Thyroid gland (tissue), 4 donors: ENCODE results near the gene GLYR1. TPM values are rescaled to one million over a fixed set of nuclear protein-coding genes. Genes with fewer than 3 reads are reported as not detected.
"Not testable (repeated sequence)": the region's sequence is repeated elsewhere in the genome, so short reads cannot be mapped to it uniquely, and the experiment has no call there.

Experiments used
- DNase-seq, 2 donors: peaks; one replicate each; pipeline ENCODE4 v3.0.0-alpha.2; 2019
- H3K27ac ChIP-seq, 3 donors: fragments of 200-600 bp; sonication (generic); 1 replicate in 2 of 3; 2 replicates in 1 of 3; pipeline ENCODE4 v1.5.1; 2016 to 2019; ENCODE audit warnings: mild to moderate bottlenecking in 1 of 3, moderate library complexity in 1 of 3
- H3K27me3 ChIP-seq: fragments of 200-600 bp; sonication (generic); one replicate; pipeline ENCODE4 v1.5.1; 2019
- H3K36me3 ChIP-seq, 2 donors: fragments of 200-600 bp; sonication (generic); one replicate each; pipeline ENCODE4 v1.5.1; 2016 to 2019
- H3K4me1 ChIP-seq, 2 donors: fragments of 200-600 bp; sonication (generic); one replicate each; pipeline ENCODE4 v1.5.1; 2017 to 2019
- H3K4me3 ChIP-seq, 3 donors: fragments of 200-600 bp; sonication (generic); replicated peaks in 1 of 3; 1 replicate in 2 of 3; 2 replicates in 1 of 3; pipeline ENCODE4 v1.5.1; 2016; ENCODE audit warnings: mild to moderate bottlenecking in 1 of 3
- H3K9me3 ChIP-seq: fragments of 200-600 bp; sonication (generic); one replicate; pipeline ENCODE4 v1.5.1; 2017
- CTCF ChIP-seq, 6 experiments: fragments of 200-600 bp in 3 of 6; fragments of 450-650 bp in 3 of 6; sonication (generic) in 3 of 6; IDR thresholded peaks; one replicate each; pipeline ENCODE4 v1.5.1; 2016 to 2019; ENCODE audit warnings: antibody characterized with exemption in 6 of 6, mild to moderate bottlenecking in 2 of 6, inconsistent platforms in 1 of 6, moderate library complexity in 1 of 6
- POLR2A ChIP-seq, 2 donors: fragments of 450-650 bp; IDR thresholded peaks; one replicate each; pipeline ENCODE4 v1.6.1; 2017; ENCODE audit warnings: antibody characterized with exemption in 2 of 2, mild to moderate bottlenecking in 2 of 2, moderate library complexity in 1 of 2
- WGBS, 2 donors: methylation state at CpG; one replicate each; pipeline ENCODE4 v1.1.5; 2017; 5-methylcytosine and 5-hydroxymethylcytosine counted together
- intact Hi-C: fragments of 100-400 bp; cut with DNase I; formaldehyde crosslinking; loops from one replicate; pipeline ENCODE4 v1.15.1; 2023
- total RNA-seq, 4 donors: library from RNA; depleted of rRNA; stranded (reverse); fragments of >200 nt; gene quantifications; one replicate each; pipeline ENCODE4 v1.2.3, GENCODE V29; 2016

The GLYR1 gene
- 10 to 100 TPM; 43.1 to 89.2 (median 75.5) TPM for total RNA-seq

- H3K4me3 ChIP-seq = peak within 1 kb of the TSS; percentile 79 to 96 (median 94)
- no peaks in the 10 kb centered on the region for H3K9me3 ChIP-seq
- TF ChIP-seq POLR2A (IDR thresholded peaks at IDR 0.05) = peak; percentile 81 to 92
- TF ChIP-seq CTCF (IDR thresholded peaks at IDR 0.05) = peak in 1 of 6 experiments; percentile 10
- intact Hi-C loops = loop anchor here (2.0 kb wide), 1 partner anchor 108 kb away; no protein-coding TSS in a partner anchor
- peaks cover 41% of the 10 kb centered on the region in 2 donors for H3K4me1 ChIP-seq
- peaks cover 24 to 25% of the 10 kb centered on the region in 2 donors for H3K36me3 ChIP-seq
- peak within 1 kb of the TSS; percentile 87 to 98 (median 95) for H3K27ac ChIP-seq
- peak; percentile 100 for DNase-seq
- H3K27me3 ChIP-seq = no peaks in the 10 kb centered on the region
- WGBS, 2 donors = 0 to 2% methylated on average over 9 to 42 of the region's 126 CpGs
These were observed at the start of gene GLYR1, which contains the start of gene UBN1 for GRCh38 chr16:4846901-4847773. GLYR1 (minus strand) TSS chr16:4847288; CDS start chr16:4847265, 23 bp downstream. UBN1 (plus strand) TSS chr16:4847481; CDS start chr16:4852918, 5,437 bp downstream.

GRCh38 chr16:4896761-4897160, 49.7 kb upstream of the GLYR1 start:
- WGBS, 2 donors = 92 to 96% methylated on average over 9 of the region's 9 CpGs
- H3K4me1 ChIP-seq, H3K27me3 ChIP-seq, H3K27ac ChIP-seq, DNase-seq, intact Hi-C loops, H3K9me3 ChIP-seq, H3K4me3 ChIP-seq: not testable (repeated sequence)
- H3K36me3 ChIP-seq = peaks cover 40 to 52% of the 10 kb centered on the region in 2 donors

- DNase-seq = no peak
- intact Hi-C loops = no loop called here
- 93 to 98% methylated on average over 10 to 13 of the region's 13 CpGs for WGBS, 2 donors
- Histone ChIP-seq H3K36me3 (peaks cover 38 to 64% of the 10 kb centered on the region in 2 donors), H3K4me3 (no peak overlapping the region), H3K9me3 (no peaks in the 10 kb centered on the region), H3K4me1 (no peaks in the 10 kb centered on the region), H3K27me3 (no peaks in the 10 kb centered on the region), H3K27ac (no peak overlapping the region)
- TF ChIP-seq POLR2A (IDR thresholded peaks at IDR 0.05) = no peak
These were observed 48.3 kb upstream of the GLYR1 start for GRCh38 chr16:4895366-4895765.

- WGBS, 2 donors = 91 to 96% methylated on average over 13 to 14 of the region's 22 CpGs
- no peak overlapping the region for H3K27ac ChIP-seq
- no peaks in the 10 kb centered on the region for H3K27me3 ChIP-seq
- no peak for DNase-seq
- no peaks in the 10 kb centered on the region for H3K9me3 ChIP-seq
- intact Hi-C loops = no loop called here
- TF ChIP-seq POLR2A (IDR thresholded peaks at IDR 0.05) (no peak), CTCF (IDR thresholded peaks at IDR 0.05) (no peak)
- peaks cover 45 to 66% of the 10 kb centered on the region in 2 donors for H3K36me3 ChIP-seq
- no peak overlapping the region for H3K4me3 ChIP-seq
- H3K4me1 ChIP-seq = no peaks in the 10 kb centered on the region
These were observed 47.4 kb upstream of the GLYR1 start for GRCh38 chr16:4894276-4895150.

GRCh38 chr16:4893103-4893862, 46.2 kb upstream of the GLYR1 start:
- no peak overlapping the region for H3K4me3 ChIP-seq
- no peaks in the 10 kb centered on the region for H3K4me1 ChIP-seq
- WGBS, 2 donors = 95% methylated on average over 10 to 12 of the region's 26 CpGs
- H3K9me3 ChIP-seq = no peaks in the 10 kb centered on the region
- no peak for DNase-seq
- intact Hi-C loops = no loop called here
- no peaks in the 10 kb centered on the region for H3K27me3 ChIP-seq
- no peak for TF ChIP-seq POLR2A (IDR thresholded peaks at IDR 0.05)
- TF ChIP-seq CTCF (IDR thresholded peaks at IDR 0.05) = no peak
- H3K36me3 ChIP-seq = peaks cover 41 to 64% of the 10 kb centered on the region in 2 donors
- no peak overlapping the region for H3K27ac ChIP-seq
